ENCODE results near the gene NOX5.

DNA sequence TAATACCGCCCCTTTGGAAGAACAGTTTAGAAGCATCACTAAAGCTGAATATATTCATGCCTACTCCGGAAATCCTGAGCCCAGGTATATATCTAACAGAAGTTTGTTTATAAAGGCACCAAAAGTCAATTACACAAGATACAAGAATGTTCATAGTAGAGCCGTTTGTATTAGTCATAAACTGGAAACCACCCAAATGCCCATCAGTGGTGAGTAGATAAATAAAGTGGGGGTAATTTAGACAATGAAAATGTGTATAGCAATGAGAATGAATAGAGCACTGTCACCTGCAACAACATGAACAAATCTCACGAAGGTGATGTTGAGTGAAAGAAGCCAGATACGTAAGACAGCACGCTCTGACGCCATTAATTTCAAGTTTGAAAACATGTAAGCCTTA is 77.7 kb downstream of the NOX5 start:
- TF ChIP-seq, protein P1, sequence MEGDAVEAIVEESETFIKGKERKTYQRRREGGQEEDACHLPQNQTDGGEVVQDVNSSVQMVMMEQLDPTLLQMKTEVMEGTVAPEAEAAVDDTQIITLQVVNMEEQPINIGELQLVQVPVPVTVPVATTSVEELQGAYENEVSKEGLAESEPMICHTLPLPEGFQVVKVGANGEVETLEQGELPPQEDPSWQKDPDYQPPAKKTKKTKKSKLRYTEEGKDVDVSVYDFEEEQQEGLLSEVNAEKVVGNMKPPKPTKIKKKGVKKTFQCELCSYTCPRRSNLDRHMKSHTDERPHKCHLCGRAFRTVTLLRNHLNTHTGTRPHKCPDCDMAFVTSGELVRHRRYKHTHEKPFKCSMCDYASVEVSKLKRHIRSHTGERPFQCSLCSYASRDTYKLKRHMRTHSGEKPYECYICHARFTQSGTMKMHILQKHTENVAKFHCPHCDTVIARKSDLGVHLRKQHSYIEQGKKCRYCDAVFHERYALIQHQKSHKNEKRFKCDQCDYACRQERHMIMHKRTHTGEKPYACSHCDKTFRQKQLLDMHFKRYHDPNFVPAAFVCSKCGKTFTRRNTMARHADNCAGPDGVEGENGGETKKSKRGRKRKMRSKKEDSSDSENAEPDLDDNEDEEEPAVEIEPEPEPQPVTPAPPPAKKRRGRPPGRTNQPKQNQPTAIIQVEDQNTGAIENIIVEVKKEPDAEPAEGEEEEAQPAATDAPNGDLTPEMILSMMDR (IDR thresholded peaks at IDR 0.05): no peak
- no peak for TF ChIP-seq POLR2A (IDR thresholded peaks at IDR 0.05)
